IMR-90 (cell line): ENCODE data around the gene NADK2. TPM values are rescaled to one million over a fixed set of nuclear protein-coding genes. Genes with fewer than 3 reads are reported as not detected.

Source experiments
- ATAC-seq: fragments of 200-7000 bp; cut with Tn5 transposase; 2 replicates; pipeline ENCODE4 v1.9.1; 2020; ENCODE audit warnings: low read depth, mild to moderate bottlenecking, moderate library complexity
- BruUV-seq: library from RNA; stranded (reverse); fragments of 400-500 nt; replicated peaks from 2 replicates; lab custom pipeline; 2021; lab: Mats Ljungman, UMichigan
- CTCF ChIA-PET: fragments of 300-600 bp; formaldehyde crosslinking; extraction: SDS; loops from one replicate; lab custom pipeline; 2021; ENCODE audit warnings: antibody characterized with exemption; lab: Yijun Ruan, JAX
- POLR2A ChIA-PET: fragments of 300-600 bp; sonication (Branson Sonifier 250); formaldehyde crosslinking; loops from one replicate; lab custom pipeline; 2022; ENCODE audit warnings: antibody characterized with exemption; ENCODE audit not compliant: unreplicated experiment; lab: Charles Lee
- DNase-seq: peaks from one replicate; pipeline ENCODE4 v3.0.0; 2013
- H2AFZ ChIP-seq: replicated peaks from 2 replicates; pipeline ENCODE3; 2013; ENCODE audit warnings: low read length, mild to moderate bottlenecking; ENCODE audit not compliant: poor library complexity
- H2AK5ac ChIP-seq: 2 replicates; pipeline ENCODE4 v1.6.1; 2013; ENCODE audit warnings: low read depth, low read length, inconsistent platforms
- H2AK9ac ChIP-seq: replicated peaks from 2 replicates; pipeline ENCODE3; 2013; ENCODE audit warnings: mild to moderate bottlenecking, low read depth, low read length, moderate library complexity; ENCODE audit not compliant: poor library complexity
- H2BK120ac ChIP-seq: 2 replicates; pipeline ENCODE4 v1.6.1; 2013; ENCODE audit warnings: low read depth, low read length, inconsistent platforms
- H2BK15ac ChIP-seq: 3 replicates; pipeline ENCODE4 v1.6.1; 2013; ENCODE audit warnings: low read depth, low read length, inconsistent platforms
- H2BK20ac ChIP-seq: 2 replicates; pipeline ENCODE4 v1.6.1; 2013; ENCODE audit warnings: low read depth, mild to moderate bottlenecking, inconsistent platforms, low read length, moderate library complexity
- H2BK5ac ChIP-seq: 2 replicates; pipeline ENCODE4 v1.6.1; 2013; ENCODE audit warnings: mild to moderate bottlenecking, low read depth, low read length, inconsistent platforms; ENCODE audit not compliant: poor library complexity, severe bottlenecking
- H3K14ac ChIP-seq: replicated peaks from 2 replicates; pipeline ENCODE4 v1.6.1; 2013; ENCODE audit warnings: low read depth, low read length, inconsistent platforms
- H3K18ac ChIP-seq: 2 replicates; pipeline ENCODE4 v1.6.1; 2013; ENCODE audit warnings: low read depth, low read length, control low read depth
- H3K23ac ChIP-seq: 2 replicates; pipeline ENCODE4 v1.6.1; 2013; ENCODE audit warnings: low read depth, low read length, inconsistent platforms
- H3K27ac ChIP-seq: 2 replicates; pipeline ENCODE4 v1.5.1; 2013; ENCODE audit warnings: mild to moderate bottlenecking, control low read depth, low read length; ENCODE audit not compliant: insufficient read depth
- H3K27me3 ChIP-seq: 2 replicates; pipeline ENCODE4 v1.6.1; 2013; ENCODE audit warnings: low read length; ENCODE audit not compliant: control insufficient read depth, insufficient read depth
- H3K36me3 ChIP-seq: 2 replicates; pipeline ENCODE4 v1.6.1; 2013; ENCODE audit warnings: low read length, mixed read lengths; ENCODE audit not compliant: control insufficient read depth, insufficient read depth
- H3K4ac ChIP-seq: 2 replicates; pipeline ENCODE4 v1.6.1; 2013; ENCODE audit warnings: low read depth, low read length, inconsistent platforms
- H3K4me1 ChIP-seq: 2 replicates; pipeline ENCODE4 v1.6.1; 2013; ENCODE audit warnings: low read length, mixed read lengths; ENCODE audit not compliant: control insufficient read depth, insufficient read depth
- H3K4me2 ChIP-seq: 2 replicates; pipeline ENCODE4 v1.6.1; 2013; ENCODE audit warnings: low read depth, mild to moderate bottlenecking, control low read depth, low read length, moderate library complexity
- H3K4me3 ChIP-seq: 2 replicates; pipeline ENCODE4 v1.5.1; 2013; ENCODE audit warnings: low read depth, mild to moderate bottlenecking, control low read depth, low read length, moderate library complexity; ENCODE audit not compliant: insufficient read depth
- H3K56ac ChIP-seq: 2 replicates; pipeline ENCODE4 v1.6.1; 2013; ENCODE audit warnings: low read length, inconsistent platforms; ENCODE audit not compliant: insufficient read depth; ENCODE audit errors: extremely low read depth
- H3K79me1 ChIP-seq, 2 experiments: 2 replicates each; pipeline ENCODE4 v1.6.1; 2013; ENCODE audit warnings: low read length in 2 of 2, inconsistent platforms in 1 of 2, low read depth in 1 of 2
- H3K9ac ChIP-seq: 2 replicates; pipeline ENCODE4 v1.6.1; 2013; ENCODE audit warnings: low read depth, low read length, control low read depth
- H3K9me1 ChIP-seq: 2 replicates; pipeline ENCODE4 v1.6.1; 2013; ENCODE audit warnings: low read length, inconsistent platforms; ENCODE audit not compliant: insufficient read depth
- H3K9me3 ChIP-seq: 2 replicates; pipeline ENCODE4 v1.6.1; 2013; ENCODE audit warnings: low read length; ENCODE audit not compliant: control insufficient read depth, insufficient read depth
- H4K20me1 ChIP-seq: 2 replicates; pipeline ENCODE4 v1.6.1; 2013; ENCODE audit warnings: low read length, inconsistent platforms; ENCODE audit not compliant: insufficient read depth
- H4K5ac ChIP-seq: 2 replicates; pipeline ENCODE4 v1.6.1; 2013; ENCODE audit warnings: mild to moderate bottlenecking, low read depth, low read length, control low read depth
- H4K8ac ChIP-seq, 2 experiments: 2 replicates each; pipeline ENCODE4 v1.6.1; 2013; ENCODE audit warnings: low read depth in 2 of 2, low read length in 2 of 2, control low read depth in 1 of 2, inconsistent platforms in 1 of 2
- H4K91ac ChIP-seq: 2 replicates; pipeline ENCODE4 v1.6.1; 2013; ENCODE audit warnings: low read depth, low read length, inconsistent platforms; ENCODE audit not compliant: insufficient read depth
- BHLHE40 ChIP-seq: fragments of 150-350 bp; IDR thresholded peaks from 2 replicates; pipeline ENCODE4 v1.6.1; 2016; ENCODE audit warnings: mild to moderate bottlenecking, low read depth, low read length
- CEBPB ChIP-seq: IDR thresholded peaks from 2 replicates; pipeline ENCODE4 v1.6.1; 2012; ENCODE audit warnings: low read depth, low read length, improper control_type of control experiment
- CHD1 ChIP-seq: IDR thresholded peaks from 2 replicates; pipeline ENCODE4 v1.6.1; 2012; ENCODE audit warnings: low read depth, low read length, improper control_type of control experiment
- CTCF ChIP-seq: conservative IDR thresholded peaks from 2 replicates; pipeline ENCODE4 v1.5.1; 2012; ENCODE audit warnings: mild to moderate bottlenecking, low read depth, low read length, improper control_type of control experiment
- ELK1 ChIP-seq: fragments of 150-350 bp; IDR thresholded peaks from 2 replicates; pipeline ENCODE4 v1.6.1; 2016; ENCODE audit warnings: low read depth, mild to moderate bottlenecking, low read length, moderate library complexity, borderline replicate concordance
- FOS ChIP-seq: fragments of 150-350 bp; IDR thresholded peaks from 2 replicates; pipeline ENCODE4 v1.6.1; 2016; ENCODE audit warnings: low read depth, low read length
- MAFK ChIP-seq: IDR thresholded peaks from 2 replicates; pipeline ENCODE4 v1.6.1; 2012; ENCODE audit warnings: low read depth, low read length, improper control_type of control experiment
- MAZ ChIP-seq: IDR thresholded peaks from 2 replicates; pipeline ENCODE4 v1.6.1; 2012; ENCODE audit warnings: low read depth, mild to moderate bottlenecking, low read length, improper control_type of control experiment, moderate library complexity, borderline replicate concordance
- MXI1 ChIP-seq: IDR thresholded peaks from 2 replicates; pipeline ENCODE4 v1.6.1; 2012; ENCODE audit warnings: low read depth, mild to moderate bottlenecking, low read length, moderate library complexity, borderline replicate concordance
- NFE2L2 ChIP-seq: fragments of 150-350 bp; IDR thresholded peaks from 2 replicates; pipeline ENCODE4 v1.6.1; 2016; ENCODE audit warnings: low read depth, mild to moderate bottlenecking, low read length
- POLR2A ChIP-seq: IDR thresholded peaks from 2 replicates; pipeline ENCODE4 v1.6.1; 2012; ENCODE audit warnings: mild to moderate bottlenecking, low read depth, low read length
- RAD21 ChIP-seq: IDR thresholded peaks from 2 replicates; pipeline ENCODE4 v1.6.1; 2012; ENCODE audit warnings: low read length, improper control_type of control experiment
- SMC3 ChIP-seq: fragments of 150-350 bp; IDR thresholded peaks from 2 replicates; pipeline ENCODE4 v1.6.1; 2016; ENCODE audit warnings: low read depth, mild to moderate bottlenecking, antibody characterized with exemption, low read length, moderate library complexity
- USF2 ChIP-seq: fragments of 150-350 bp; IDR thresholded peaks from 2 replicates; pipeline ENCODE4 v1.6.1; 2017; ENCODE audit warnings: mild to moderate bottlenecking, antibody characterized with exemption, low read length, low read depth
- WGBS, 2 experiments: methylation state at CpG; one replicate each; pipeline versions ENCODE4 v1.1.5 to v1.1.7; 2013; ENCODE audit warnings: missing lambda C conversion rate in 2 of 2; ENCODE audit not compliant: insufficient read length in 1 of 2; ENCODE audit errors: extremely low coverage in 2 of 2; 5-methylcytosine and 5-hydroxymethylcytosine counted together
- dilution Hi-C: fragments of 300-500 bp; cut with HindIII; formaldehyde crosslinking; loops from one replicate; pipeline ENCODE4 v1.14.3; 2018; ENCODE audit warnings: low sequenced_read_pairs; ENCODE audit not compliant: unreplicated experiment
- in situ Hi-C: fragments of 300-500 bp; cut with MboI; formaldehyde crosslinking; loops from 3 replicates; pipeline ENCODE4 v1.14.3; 2019; ENCODE audit warnings: low sequenced_read_pairs, inconsistent platforms, mixed read lengths
- intact Hi-C: fragments of 100-400 bp; cut with micrococcal nuclease; formaldehyde crosslinking; loops from 2 replicates; pipeline ENCODE4 v1.10.0; 2022
- polyA plus RNA-seq, 3 experiments: library from polyadenylated mRNA; depleted of rRNA; stranded (reverse); fragments of >200 nt; gene quantifications; 2 replicates each; pipeline ENCODE4 v1.2.3, GENCODE V29; 2012; ENCODE audit warnings: low replicate concordance in 1 of 3
- total RNA-seq: library from RNA; depleted of rRNA; stranded (reverse); fragments of >200 nt; gene quantifications from 2 replicates; pipeline ENCODE4 v1.2.3, GENCODE V29; 2012

Gene NADK2
- total and polyA plus RNA-seq, 2 of the 4 experiments (the other 2 are of a cell fraction): 7.4 to 17.4 TPM

DNA sequence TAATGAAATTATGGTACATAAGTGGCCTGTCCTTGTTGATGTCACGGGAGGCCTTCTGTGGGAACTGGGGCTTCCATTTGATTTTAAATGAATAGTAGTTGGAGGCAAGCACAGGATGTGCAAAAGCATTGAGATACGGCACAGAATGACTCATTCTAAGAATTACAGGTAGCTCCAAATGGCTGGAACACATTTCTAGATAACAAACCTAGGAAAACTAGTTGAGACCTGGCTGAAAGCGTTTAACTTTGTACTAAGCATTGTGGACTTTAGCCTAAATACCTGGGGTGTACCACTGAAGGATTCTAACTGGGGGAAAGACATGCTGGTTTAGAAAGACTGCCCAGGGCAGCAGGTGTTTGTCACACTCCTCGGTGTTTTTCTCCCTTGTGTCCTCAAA, 80.4 kb downstream of the NADK2 start:
- peaks cover 52% of the 10 kb centered on the region for H3K36me3 ChIP-seq
- no peak overlapping the region for H3K56ac ChIP-seq
- no TSS peak for BruUV-seq
- no peak overlapping the region for H2AFZ ChIP-seq
- WGBS, 2 experiments: 100% methylated on average over 1 of the region's 4 CpGs; no CpG with 5 or more reads in 1 of the 2 experiments
- no peak overlapping the region for H2BK15ac ChIP-seq
- no peak overlapping the region for H3K18ac ChIP-seq
- H2BK120ac ChIP-seq: no peak overlapping the region
- H4K5ac ChIP-seq: no peak overlapping the region
- no peak for ATAC-seq
- no peak overlapping the region for H3K9ac ChIP-seq
- no peak overlapping the region for H3K4me2 ChIP-seq
- no peak overlapping the region for H2BK5ac ChIP-seq
- H3K79me1 ChIP-seq: peaks cover 58 to 68% of the 10 kb centered on the region in 2 experiments
- DNase-seq: no peak
- H3K9me3 ChIP-seq: no peaks in the 10 kb centered on the region
- H3K27ac ChIP-seq: no peak overlapping the region
- no peak overlapping the region for H4K91ac ChIP-seq
- peaks cover 4% of the 10 kb centered on the region; the same call in 1 of the 2 replicates for H4K20me1 ChIP-seq
- H3K9me1 ChIP-seq: no peaks in the 10 kb centered on the region
- dilution Hi-C loops (no loop called here), intact Hi-C loops (no loop called here), in situ Hi-C loops (no loop called here)
- no peak overlapping the region for H3K14ac ChIP-seq
- CTCF ChIA-PET: no interaction called here
- H3K23ac ChIP-seq: no peak overlapping the region
- no peak for TF ChIP-seq RAD21
- no peak for TF ChIP-seq CHD1
- no peak for TF ChIP-seq POLR2A
- no peak for TF ChIP-seq SMC3
- TF ChIP-seq BHLHE40: no peak
- TF ChIP-seq ELK1: no peak
- TF ChIP-seq MAFK: no peak
- no peak for TF ChIP-seq MXI1
- TF ChIP-seq MAZ: no peak
- TF ChIP-seq CEBPB: no peak
- TF ChIP-seq FOS: no peak
- TF ChIP-seq NFE2L2: no peak
- no peak for TF ChIP-seq USF2
- TF ChIP-seq CTCF: no peak
- POLR2A ChIA-PET: interaction anchor here (0.6 kb wide), 1 partner anchor 77 kb away, joined by 4 read pairs; no protein-coding TSS in a partner anchor
- H3K4me3 ChIP-seq: no peak overlapping the region
- H3K4me1 ChIP-seq: peaks cover 10% of the 10 kb centered on the region
- H4K8ac ChIP-seq: no peak overlapping the region
- no peak overlapping the region for H2BK20ac ChIP-seq
- no peak overlapping the region for H2AK9ac ChIP-seq
- H2AK5ac ChIP-seq: no peak overlapping the region
- H3K27me3 ChIP-seq: no peaks in the 10 kb centered on the region
- H3K4ac ChIP-seq: no peak overlapping the region
